ENCODE results near the gene TAS2R4. TPM values are rescaled to one million over a fixed set of nuclear protein-coding genes. Genes with fewer than 3 reads are reported as not detected.

The TAS2R4 gene
- total and polyA plus RNA-seq, 2 donors (not counting 3 experiments of a cell fraction or from before 2014, with no cell fraction given): 0.30 to 1.4 TPM

- peaks cover 36% of the 10 kb centered on the region for H3K79me2 ChIP-seq (ENCODE audit: control insufficient read depth, insufficient read depth, low read length)
- no peak overlapping the region for H2AFZ ChIP-seq (ENCODE audit: low read depth, low read length)
- TF ChIP-seq MAX (IDR thresholded peaks at IDR 0.05; ENCODE audit: insufficient read depth, insufficient read length): no peak
- no peak for FAIRE-seq
- H3K27ac ChIP-seq (ENCODE audit: insufficient read depth, low read depth, low read length): no peak overlapping the region
- no peaks in the 10 kb centered on the region for H3K27me3 ChIP-seq (ENCODE audit: control insufficient read depth in 2 of 2, insufficient read depth in 2 of 2, low read length in 2 of 2)
- H3K4me3 ChIP-seq (replicated peaks in 1 of 3; ENCODE audit: insufficient read depth in 1 of 3, low read depth in 1 of 3, low read length in 3 of 3): no peak overlapping the region
- H3K9me3 ChIP-seq (replicated peaks; ENCODE audit: control insufficient read depth, insufficient read depth, low read length): no peaks in the 10 kb centered on the region
- H3K4me1 ChIP-seq (ENCODE audit: control insufficient read depth, extremely low read depth, insufficient read depth, low read length): peaks cover 14% of the 10 kb centered on the region
- BruUV-seq (replicated peaks): no TSS peak
- no peak overlapping the region for H3K4me2 ChIP-seq (ENCODE audit: insufficient read depth, low read length)
- no peak for DNase-seq (ENCODE audit: low read depth, low spot score)
- ChIA-PET CTCF (interaction anchor here (1.7 kb wide), 1 partner anchor 44 kb away, joined by 9 read pairs; no protein-coding TSS in a partner anchor), POLR2A (no interaction called here)
- H3K9ac ChIP-seq (replicated peaks; ENCODE audit: extremely low read depth, insufficient read depth, low read length): no peak overlapping the region
- H3K9me1 ChIP-seq (replicated peaks; ENCODE audit: control insufficient read depth, extremely low read depth, insufficient read depth, low read length): no peaks in the 10 kb centered on the region
- peaks cover 19 to 28% of the 10 kb centered on the region in 2 experiments for H3K36me3 ChIP-seq (ENCODE audit: control insufficient read depth in 2 of 2, extremely low read depth in 1 of 2, insufficient read depth in 2 of 2, low read length in 2 of 2)
- no peaks in the 10 kb centered on the region for H4K20me1 ChIP-seq (replicated peaks; ENCODE audit: control insufficient read depth, extremely low read depth, insufficient read depth, low read length)
- dilution Hi-C loops (cut with MboI; ENCODE audit: extremely low pct_ligation_motif_present, low sequenced_read_pairs) (no loop called here), intact Hi-C loops (cut with micrococcal nuclease) (no loop called here)
Observed at GRCh38 chr7:141742229-141742628, 34.2 kb upstream of the TAS2R4 start.

GRCh38 chr7:141744131-141744530 lies 32.3 kb upstream of the TAS2R4 start:
- H2AFZ ChIP-seq (ENCODE audit: low read depth, low read length): no peak overlapping the region
- H3K27me3 ChIP-seq (ENCODE audit: control insufficient read depth in 2 of 2, insufficient read depth in 2 of 2, low read length in 2 of 2): no peaks in the 10 kb centered on the region
- TF ChIP-seq POLR2A (IDR thresholded peaks at IDR 0.05; ENCODE audit: low read depth, low read length) (no peak), MAX (IDR thresholded peaks at IDR 0.05; ENCODE audit: insufficient read depth, insufficient read length) (no peak), FOS (IDR thresholded peaks at IDR 0.05; ENCODE audit: borderline replicate concordance, insufficient read depth, low read length) (no peak), POLR2AphosphoS5 (IDR thresholded peaks at IDR 0.05; ENCODE audit: insufficient read depth, low read depth, low read length) (no peak), JUN (IDR thresholded peaks at IDR 0.05; ENCODE audit: borderline replicate concordance, insufficient read depth, insufficient read length, low read depth) (no peak), EZH2 (IDR thresholded peaks at IDR 0.05; ENCODE audit: borderline replicate concordance, low read depth, low read length, severe bottlenecking) (no peak), MYC (IDR thresholded peaks at IDR 0.05; ENCODE audit: low read depth, low read length) (no peak), GATA2 (IDR thresholded peaks at IDR 0.05; ENCODE audit: insufficient read depth, insufficient read length, low read depth, low read length) (no peak), CTCF (IDR thresholded peaks at IDR 0.05; ENCODE audit: extremely low read depth in 1 of 2, insufficient read depth in 1 of 2, low read depth in 1 of 2, low read length in 2 of 2) (no peak)
- dilution Hi-C loops (cut with MboI; ENCODE audit: extremely low pct_ligation_motif_present, low sequenced_read_pairs) (no loop called here), intact Hi-C loops (cut with micrococcal nuclease) (no loop called here)
- no peak for FAIRE-seq
- peaks cover 7% of the 10 kb centered on the region for H3K4me1 ChIP-seq (ENCODE audit: control insufficient read depth, extremely low read depth, insufficient read depth, low read length)
- peaks cover 27% of the 10 kb centered on the region for H3K79me2 ChIP-seq (ENCODE audit: control insufficient read depth, insufficient read depth, low read length)
- no peak overlapping the region for H3K9ac ChIP-seq (replicated peaks; ENCODE audit: extremely low read depth, insufficient read depth, low read length)
- peaks cover 19 to 33% of the 10 kb centered on the region in 2 experiments for H3K36me3 ChIP-seq (ENCODE audit: control insufficient read depth in 2 of 2, extremely low read depth in 1 of 2, insufficient read depth in 2 of 2, low read length in 2 of 2)
- no peaks in the 10 kb centered on the region for H3K9me3 ChIP-seq (replicated peaks; ENCODE audit: control insufficient read depth, insufficient read depth, low read length)
- no peak overlapping the region for H3K4me2 ChIP-seq (ENCODE audit: insufficient read depth, low read length)
- no peak overlapping the region for H3K27ac ChIP-seq (ENCODE audit: insufficient read depth, low read depth, low read length)
- POLR2A ChIA-PET: no interaction called here
- CTCF ChIA-PET: no interaction called here
- BruUV-seq (replicated peaks): no TSS peak
- no peaks in the 10 kb centered on the region for H3K9me1 ChIP-seq (replicated peaks; ENCODE audit: control insufficient read depth, extremely low read depth, insufficient read depth, low read length)
- no peak overlapping the region for H3K4me3 ChIP-seq (replicated peaks in 1 of 3; ENCODE audit: insufficient read depth in 1 of 3, low read depth in 1 of 3, low read length in 3 of 3)
- no peaks in the 10 kb centered on the region for H4K20me1 ChIP-seq (replicated peaks; ENCODE audit: control insufficient read depth, extremely low read depth, insufficient read depth, low read length)
- DNase-seq (ENCODE audit: low read depth, low spot score): no peak

Data from endothelial cell of umbilical vein (primary cell).